Measurements from ENCODE around the gene MICU2.

- no peak for TF ChIP-seq CTCF (conservative IDR thresholded peaks at IDR 0.05 in 1 of 2, IDR thresholded peaks at IDR 0.05 in 1 of 2; ENCODE audit: low read depth in 1 of 2, low read length in 2 of 2)
- no peak for TF ChIP-seq EZH2 (IDR thresholded peaks at IDR 0.05; ENCODE audit: low read length, missing control alignments)
Measured at GRCh38 chr13:21534760-21535159, 69.2 kb downstream of the MICU2 start.

Measured in fibroblast of lung (primary cell).